Vagina (tissue), 2 donors: ENCODE results near the gene HAPLN2.

Experiments
- CTCF ChIP-seq, 3 experiments: fragments of 450-650 bp in 2 of 3; fragments of 200-600 bp in 1 of 3; sonication (generic) in 1 of 3; IDR thresholded peaks; one replicate each; pipeline ENCODE4 v1.5.1; 2017 to 2019; ENCODE audit warnings: antibody characterized with exemption in 3 of 3, mild to moderate bottlenecking in 2 of 3, moderate library complexity in 2 of 3
- POLR2AphosphoS5 ChIP-seq, 2 donors: sonication (generic); formaldehyde crosslinking; IDR thresholded peaks; one replicate each; pipeline ENCODE4 v1.9.0; 2017; ENCODE audit warnings: antibody characterized with exemption in 2 of 2, mild to moderate bottlenecking in 2 of 2, low read depth in 1 of 2; ENCODE audit not compliant: insufficient read depth in 1 of 2

GRCh38 chr1:156641761-156642264, 22.6 kb downstream of the HAPLN2 start, which contains the start of gene BCAN:
- TF ChIP-seq CTCF (IDR thresholded peaks at IDR 0.05) (no peak), POLR2AphosphoS5 (IDR thresholded peaks at IDR 0.05; ENCODE audit: insufficient read depth in 1 of 2, low read depth in 1 of 2) (no peak)
